NK-92 treated with Interleukin-12 subunit alpha and Interleukin-12 subunit beta, amount 100 ng/mL, for 24 hours (cell line): ENCODE results near the gene N4BP3.

ENCODE experiments used
- DNase-seq: peaks from one replicate; lab custom pipeline; 2025; lab: John Stamatoyannopoulos, UW

N4BP3 gene

GRCh38 chr5:178104492-178104891, 8.8 kb upstream of the N4BP3 start:
- no peak for DNase-seq

GRCh38 chr5:178106086-178106485, 7.2 kb upstream of the N4BP3 start:
- DNase-seq, result no peak

GRCh38 chr5:178106556-178107239, 6.6 kb upstream of the N4BP3 start:
- DNase-seq, result no peak

- no peak for DNase-seq
Measured at GRCh38 chr5:178107756-178108310, 5.5 kb upstream of the N4BP3 start.

- no peak for DNase-seq
Measured at GRCh38 chr5:178108446-178108845, 4.9 kb upstream of the N4BP3 start.

- DNase-seq, result no peak
Measured at GRCh38 chr5:178108966-178109365, 4.4 kb upstream of the N4BP3 start.

GRCh38 chr5:178110511-178110910, 2.8 kb upstream of the N4BP3 start:
- no peak for DNase-seq

GRCh38 chr5:178111925-178112324, 1.4 kb upstream of the N4BP3 start:
- DNase-seq, result no peak

GRCh38 chr5:178112545-178112944, 787 bp upstream of the N4BP3 start:
- no peak for DNase-seq

- no peak for DNase-seq
Measured at GRCh38 chr5:178113841-178114324, 551 bp downstream of the N4BP3 start.

- no peak for DNase-seq
Measured at GRCh38 chr5:178114325-178115135, 1.2 kb downstream of the N4BP3 start.

GRCh38 chr5:178115136-178115813, 1.9 kb downstream of the N4BP3 start:
- DNase-seq, result no peak

GRCh38 chr5:178115814-178116142, 2.4 kb downstream of the N4BP3 start:
- DNase-seq, result no peak

GRCh38 chr5:178116143-178116885, 3.0 kb downstream of the N4BP3 start:
- peak; percentile 41 for DNase-seq

GRCh38 chr5:178117923-178118701, 4.8 kb downstream of the N4BP3 start:
- no peak for DNase-seq

GRCh38 chr5:178119915-178120606, 6.7 kb downstream of the N4BP3 start:
- no peak for DNase-seq

- no peak for DNase-seq
Measured at GRCh38 chr5:178120607-178121357, 7.5 kb downstream of the N4BP3 start.

GRCh38 chr5:178121391-178122276, 8.3 kb downstream of the N4BP3 start:
- DNase-seq, result no peak

- DNase-seq, result no peak
Measured at GRCh38 chr5:178122346-178122745, 9.0 kb downstream of the N4BP3 start.
